GM21447 (cell line): ENCODE data around the gene CREB5.

Experiments used
- ATAC-seq: cut with Tn5 transposase; IDR thresholded peaks from one replicate; pipeline ENCODE4 v1.9.1; 2021; ENCODE audit not compliant: unreplicated experiment

The CREB5 gene

GRCh38 chr7:28702171-28702570, 289.9 kb downstream of the CREB5 start:
- ATAC-seq: no peak

GRCh38 chr7:28703037-28703765, 290.9 kb downstream of the CREB5 start:
- no peak for ATAC-seq

- no peak for ATAC-seq
Observed at GRCh38 chr7:28704706-28705105, 292.4 kb downstream of the CREB5 start.

GRCh38 chr7:28705350-28705749, 293.0 kb downstream of the CREB5 start:
- ATAC-seq: peak; percentile 95

- no peak for ATAC-seq
Observed at GRCh38 chr7:28706584-28706983, 294.3 kb downstream of the CREB5 start.

- ATAC-seq: no peak
Observed at GRCh38 chr7:28707291-28707690, 295.0 kb downstream of the CREB5 start.

- no peak for ATAC-seq
Observed at GRCh38 chr7:28708033-28708951, 296.0 kb downstream of the CREB5 start.

- ATAC-seq: no peak
Observed at GRCh38 chr7:28709748-28710147, 297.4 kb downstream of the CREB5 start.

- no peak for ATAC-seq
Observed at GRCh38 chr7:28711114-28711513, 298.8 kb downstream of the CREB5 start.

GRCh38 chr7:28714459-28715120, 302.3 kb downstream of the CREB5 start:
- ATAC-seq: no peak

GRCh38 chr7:28717445-28718054, 305.2 kb downstream of the CREB5 start:
- no peak for ATAC-seq

GRCh38 chr7:28718055-28718481, 305.8 kb downstream of the CREB5 start:
- no peak for ATAC-seq

- ATAC-seq: no peak
Observed at GRCh38 chr7:28718545-28718944, 306.2 kb downstream of the CREB5 start.

- ATAC-seq: no peak
Observed at GRCh38 chr7:28722684-28723083, 310.4 kb downstream of the CREB5 start.

- no peak for ATAC-seq
Observed at GRCh38 chr7:28723336-28723735, 311.0 kb downstream of the CREB5 start.

GRCh38 chr7:28724563-28724962, 312.2 kb downstream of the CREB5 start:
- no peak for ATAC-seq

- no peak for ATAC-seq
Observed at GRCh38 chr7:28725045-28725642, 312.8 kb downstream of the CREB5 start.

GRCh38 chr7:28725911-28726310, 313.6 kb downstream of the CREB5 start:
- no peak for ATAC-seq

GRCh38 chr7:28726555-28726954, 314.2 kb downstream of the CREB5 start:
- ATAC-seq: no peak

GRCh38 chr7:28729281-28729680, 317.0 kb downstream of the CREB5 start:
- no peak for ATAC-seq

GRCh38 chr7:28729727-28730126, 317.4 kb downstream of the CREB5 start:
- ATAC-seq: no peak
